Activated CD8-positive, alpha-beta T cell treated with anti-CD3 and anti-CD28 coated beads for 36 hours (primary cell): ENCODE results near the gene SLC25A52. TPM values are rescaled to one million over a fixed set of nuclear protein-coding genes. Genes with fewer than 3 reads are reported as not detected.

ENCODE experiments used
- ATAC-seq: fragments of 200-7000 bp; cut with Tn5 transposase; one replicate; pipeline ENCODE4 v1.10.0; 2021; ENCODE audit warnings: mild to moderate bottlenecking, moderate library complexity
- CTCF ChIA-PET: fragments of 350-600 bp; sonication (Branson Sonifier 250); formaldehyde crosslinking; loops from one replicate; lab custom pipeline; 2021; ENCODE audit warnings: antibody characterized with exemption; lab: Charles Lee
- POLR2A ChIA-PET: fragments of 350-600 bp; sonication (Branson Sonifier 250); formaldehyde crosslinking; loops from one replicate; lab custom pipeline; 2021; ENCODE audit warnings: antibody characterized with exemption; lab: Charles Lee
- DNase-seq: peaks from one replicate; pipeline ENCODE4 v3.0.0-alpha.2; 2020
- H3K27ac Mint-ChIP-seq: one replicate; pipeline ENCODE4 v1.8.0; 2021; ENCODE audit warnings: mild to moderate bottlenecking, mixed read lengths
- H3K27me3 Mint-ChIP-seq: one replicate; pipeline ENCODE4 v1.8.0; 2021; ENCODE audit warnings: mixed read lengths
- H3K36me3 Mint-ChIP-seq: one replicate; pipeline ENCODE4 v1.8.0; 2021; ENCODE audit warnings: low read depth, mixed read lengths
- H3K4me1 Mint-ChIP-seq: one replicate; pipeline ENCODE4 v1.8.0; 2021; ENCODE audit warnings: low read depth, mixed read lengths
- H3K4me3 Mint-ChIP-seq: one replicate; pipeline ENCODE4 v1.8.0; 2021; ENCODE audit warnings: mild to moderate bottlenecking, moderate library complexity, mixed read lengths
- H3K9me3 Mint-ChIP-seq: one replicate; pipeline ENCODE4 v1.8.0; 2021; ENCODE audit warnings: mixed read lengths
- intact Hi-C: fragments of 100-400 bp; cut with micrococcal nuclease; formaldehyde crosslinking; loops from one replicate; pipeline ENCODE4 v1.10.0; 2022
- total RNA-seq, 2 experiments: library from RNA; stranded (reverse); gene quantifications; one replicate each; pipeline ENCODE4 v1.2.3, GENCODE V29; 2021
- TF ChIP-seq, protein P1 (sequence below): fragments of 200-600 bp; IDR thresholded peaks from one replicate; pipeline ENCODE4 v1.8.0; 2022; ENCODE audit warnings: antibody characterized with exemption, mild to moderate bottlenecking

The SLC25A52 gene
- total RNA-seq, 2 experiments from 2014 or later = not detected

- no peak overlapping the region for H3K4me3 Mint-ChIP-seq
Observed at GRCh38 chr18:31778391-31778950, 17.8 kb upstream of the SLC25A52 start.

DNA sequence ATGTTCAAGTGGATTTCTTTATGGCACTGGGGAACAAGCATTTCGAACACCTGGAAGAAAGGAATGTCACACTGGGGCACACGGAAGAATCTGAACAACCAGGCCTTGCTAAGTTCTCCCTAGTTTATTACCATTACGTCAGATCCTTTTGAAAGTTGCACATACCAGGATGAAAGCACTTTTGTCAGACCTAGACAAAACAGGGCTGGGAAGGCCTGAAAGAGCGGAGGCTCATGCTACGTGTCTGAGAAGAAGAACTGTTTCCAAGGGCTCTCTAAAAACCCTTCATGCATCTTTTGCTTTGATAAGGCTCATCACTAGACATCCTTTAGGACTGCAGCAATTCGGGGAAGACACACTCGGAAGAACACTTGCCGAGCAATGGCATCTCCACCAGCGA, 15.4 kb upstream of the SLC25A52 start:
- CTCF ChIA-PET = no interaction called here
- TF ChIP-seq, protein P1, sequence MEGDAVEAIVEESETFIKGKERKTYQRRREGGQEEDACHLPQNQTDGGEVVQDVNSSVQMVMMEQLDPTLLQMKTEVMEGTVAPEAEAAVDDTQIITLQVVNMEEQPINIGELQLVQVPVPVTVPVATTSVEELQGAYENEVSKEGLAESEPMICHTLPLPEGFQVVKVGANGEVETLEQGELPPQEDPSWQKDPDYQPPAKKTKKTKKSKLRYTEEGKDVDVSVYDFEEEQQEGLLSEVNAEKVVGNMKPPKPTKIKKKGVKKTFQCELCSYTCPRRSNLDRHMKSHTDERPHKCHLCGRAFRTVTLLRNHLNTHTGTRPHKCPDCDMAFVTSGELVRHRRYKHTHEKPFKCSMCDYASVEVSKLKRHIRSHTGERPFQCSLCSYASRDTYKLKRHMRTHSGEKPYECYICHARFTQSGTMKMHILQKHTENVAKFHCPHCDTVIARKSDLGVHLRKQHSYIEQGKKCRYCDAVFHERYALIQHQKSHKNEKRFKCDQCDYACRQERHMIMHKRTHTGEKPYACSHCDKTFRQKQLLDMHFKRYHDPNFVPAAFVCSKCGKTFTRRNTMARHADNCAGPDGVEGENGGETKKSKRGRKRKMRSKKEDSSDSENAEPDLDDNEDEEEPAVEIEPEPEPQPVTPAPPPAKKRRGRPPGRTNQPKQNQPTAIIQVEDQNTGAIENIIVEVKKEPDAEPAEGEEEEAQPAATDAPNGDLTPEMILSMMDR = no peak
- DNase-seq (no peak), ATAC-seq (no peak)
- peaks cover 1% of the 10 kb centered on the region for H3K36me3 Mint-ChIP-seq
- H3K4me3 Mint-ChIP-seq = no peak overlapping the region
- H3K27ac Mint-ChIP-seq = no peak overlapping the region
- POLR2A ChIA-PET = no interaction called here
- H3K9me3 Mint-ChIP-seq = peaks cover 15% of the 10 kb centered on the region
- intact Hi-C loops = no loop called here
- H3K27me3 Mint-ChIP-seq = no peaks in the 10 kb centered on the region
- H3K4me1 Mint-ChIP-seq = no peaks in the 10 kb centered on the region

More at GRCh38 chr18:31778391-31778950, 17.8 kb upstream of the SLC25A52 start:
- DNase-seq (no peak), ATAC-seq (no peak)
- TF ChIP-seq, protein P1 = no peak
- no peaks in the 10 kb centered on the region for H3K4me1 Mint-ChIP-seq
- peaks cover 1% of the 10 kb centered on the region for H3K36me3 Mint-ChIP-seq
- no peak overlapping the region for H3K27ac Mint-ChIP-seq
- intact Hi-C loops = no loop called here
- peaks cover 15% of the 10 kb centered on the region for H3K9me3 Mint-ChIP-seq
- POLR2A ChIA-PET = no interaction called here
- CTCF ChIA-PET = no interaction called here
- H3K27me3 Mint-ChIP-seq = peaks cover 2% of the 10 kb centered on the region

- TF ChIP-seq, protein P1 = no peak
- ChIA-PET CTCF (no interaction called here), POLR2A (no interaction called here)
- peaks cover 1% of the 10 kb centered on the region for H3K36me3 Mint-ChIP-seq
- no peak for ATAC-seq
- no peaks in the 10 kb centered on the region for H3K4me1 Mint-ChIP-seq
- DNase-seq = no peak
- peaks cover 15% of the 10 kb centered on the region for H3K9me3 Mint-ChIP-seq
- intact Hi-C loops = no loop called here
- no peak overlapping the region for H3K4me3 Mint-ChIP-seq
- no peaks in the 10 kb centered on the region for H3K27me3 Mint-ChIP-seq
- no peak overlapping the region for H3K27ac Mint-ChIP-seq
Observed at GRCh38 chr18:31774962-31775361, 14.3 kb upstream of the SLC25A52 start.

- ChIA-PET POLR2A (no interaction called here), CTCF (no interaction called here)
- ATAC-seq (no peak), DNase-seq (no peak)
- H3K36me3 Mint-ChIP-seq = peaks cover under 1% of the 10 kb centered on the region
- H3K9me3 Mint-ChIP-seq = peaks cover 11% of the 10 kb centered on the region
- no peaks in the 10 kb centered on the region for H3K27me3 Mint-ChIP-seq
- TF ChIP-seq, protein P1 = no peak
- intact Hi-C loops = no loop called here
- no peak overlapping the region for H3K27ac Mint-ChIP-seq
- H3K4me3 Mint-ChIP-seq = no peak overlapping the region
- H3K4me1 Mint-ChIP-seq = no peaks in the 10 kb centered on the region
Observed at GRCh38 chr18:31774477-31774785, 13.8 kb upstream of the SLC25A52 start.

DNA sequence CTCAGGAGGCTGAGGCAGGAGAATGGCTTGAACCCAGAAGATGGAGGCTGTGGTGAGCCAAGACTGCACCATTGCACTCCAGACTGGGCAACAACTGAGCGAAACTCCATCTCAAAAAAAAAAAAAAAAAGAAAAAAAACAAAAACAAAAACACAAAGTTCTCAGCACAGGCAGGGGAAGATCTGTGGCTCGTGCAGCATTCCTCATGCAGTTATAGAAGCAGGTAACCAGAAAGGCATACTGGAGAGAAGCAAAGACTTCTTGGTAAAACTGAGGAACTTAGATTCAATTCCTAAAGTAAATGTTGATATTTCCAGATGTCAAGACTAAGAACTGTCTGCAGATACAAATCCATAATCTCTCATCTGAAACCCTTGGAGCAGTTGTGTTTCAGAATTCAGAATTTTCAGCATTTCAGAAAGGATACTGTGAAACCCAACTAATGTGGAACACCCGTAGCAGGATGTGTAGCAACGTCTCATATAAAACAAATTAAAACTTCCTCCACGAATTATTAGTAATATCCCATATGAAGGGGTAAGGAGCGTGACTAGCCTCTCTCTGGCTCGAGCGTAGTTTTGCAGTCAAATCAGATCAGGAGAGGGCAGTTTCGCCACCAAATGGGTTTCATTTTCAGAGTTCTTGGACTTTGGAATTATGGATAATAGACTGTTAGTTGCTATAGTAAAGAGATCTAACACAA, 13.2 kb upstream of the SLC25A52 start:
- H3K27me3 Mint-ChIP-seq = no peaks in the 10 kb centered on the region
- POLR2A ChIA-PET = no interaction called here
- CTCF ChIA-PET = no interaction called here
- intact Hi-C loops = no loop called here
- no peaks in the 10 kb centered on the region for H3K36me3 Mint-ChIP-seq
- TF ChIP-seq, protein P1 = no peak
- ATAC-seq = no peak
- no peak overlapping the region for H3K27ac Mint-ChIP-seq
- H3K4me1 Mint-ChIP-seq = no peaks in the 10 kb centered on the region
- peaks cover 7% of the 10 kb centered on the region for H3K9me3 Mint-ChIP-seq
- H3K4me3 Mint-ChIP-seq = no peak overlapping the region
- no peak for DNase-seq
